Lower leg skin (tissue), 4 donors: ENCODE measurements around the gene MBD4. TPM values are rescaled to one million over a fixed set of nuclear protein-coding genes. Genes with fewer than 3 reads are reported as not detected.
A peak's percentile ranks its signal among the peaks of the same experiment; 100 is the strongest.
"Not testable (repeated sequence)": the region's sequence is repeated elsewhere in the genome, so short reads cannot be mapped to it uniquely, and the experiment has no call there.

Experiments
- DNase-seq, 2 donors: peaks; one replicate each; pipeline ENCODE4 v3.0.0-alpha.2; 2019; ENCODE audit warnings: low spot score in 2 of 2
- H3K4me3 ChIP-seq: fragments of 200-600 bp; sonication (generic); 2 replicates; pipeline ENCODE4 v1.5.1; 2017; ENCODE audit warnings: mild to moderate bottlenecking, low read depth; ENCODE audit not compliant: poor library complexity, severe bottlenecking
- CTCF ChIP-seq, 3 donors: fragments of 450-650 bp; IDR thresholded peaks; one replicate each; pipeline ENCODE4 v1.5.1; 2016; ENCODE audit warnings: antibody characterized with exemption in 3 of 3, mild to moderate bottlenecking in 3 of 3, moderate library complexity in 2 of 3
- POLR2A ChIP-seq, 2 donors: fragments of 450-650 bp; IDR thresholded peaks; one replicate each; pipeline ENCODE4 v1.6.1; 2016 to 2017; ENCODE audit warnings: antibody characterized with exemption in 2 of 2, mild to moderate bottlenecking in 1 of 2, moderate library complexity in 1 of 2
- WGBS, 2 donors: methylation state at CpG; one replicate each; pipeline ENCODE4 v1.1.5; 2018; 5-methylcytosine and 5-hydroxymethylcytosine counted together
- intact Hi-C: fragments of 100-400 bp; cut with DNase I; formaldehyde crosslinking; loops from one replicate; pipeline ENCODE4 v1.15.0; 2023; ENCODE audit warnings: low total_unique reads
- total RNA-seq, 4 donors: library from RNA; depleted of rRNA; stranded (reverse); fragments of >200 nt; gene quantifications; one replicate each; pipeline ENCODE4 v1.1.0, GENCODE V29; 2016

MBD4 gene
- total RNA-seq, 4 donors from 2014 or later, result 14.5 to 36.9 (median 18.4) TPM

GRCh38 chr3:129399145-129399894 lies 40.4 kb downstream of the MBD4 start:
- WGBS, 2 donors, result 0 to 1% methylated on average over 25 of the region's 25 CpGs
- DNase-seq, result peak; percentile 82 to 96
- intact Hi-C loops, result no loop called here
- TF ChIP-seq POLR2A (IDR thresholded peaks at IDR 0.05) (no peak), CTCF (IDR thresholded peaks at IDR 0.05) (no peak)
- H3K4me3 ChIP-seq, result peak overlapping the region; percentile 57

- TF ChIP-seq POLR2A (IDR thresholded peaks at IDR 0.05) (no peak), CTCF (IDR thresholded peaks at IDR 0.05) (no peak)
- no peak for DNase-seq
- 0 to 1% methylated on average over 17 to 18 of the region's 18 CpGs for WGBS, 2 donors
- intact Hi-C loops, result no loop called here
- H3K4me3 ChIP-seq, result peak overlapping the region; percentile 57
These were observed 41.0 kb downstream of the MBD4 start for GRCh38 chr3:129398803-129399144.

- WGBS, 2 donors, result 72 to 75% methylated on average over 10 to 12 of the region's 17 CpGs
- intact Hi-C loops, H3K4me3 ChIP-seq, DNase-seq: not testable (repeated sequence)
These were observed 45.8 kb downstream of the MBD4 start for GRCh38 chr3:129393760-129394564.

GRCh38 chr3:129393271-129393670 lies 46.5 kb downstream of the MBD4 start:
- TF ChIP-seq POLR2A (IDR thresholded peaks at IDR 0.05) (no peak), CTCF (IDR thresholded peaks at IDR 0.05) (no peak)
- no peak overlapping the region for H3K4me3 ChIP-seq
- no peak for DNase-seq
- WGBS, 2 donors, result 37 to 39% methylated on average over 6 of the region's 6 CpGs
- intact Hi-C loops, result no loop called here

- H3K4me3 ChIP-seq, DNase-seq, intact Hi-C loops: not testable (repeated sequence)
- 47 to 56% methylated on average over 8 of the region's 8 CpGs for WGBS, 2 donors
These were observed 47.5 kb downstream of the MBD4 start for GRCh38 chr3:129392106-129392887.

- whole genome bisulfite sequencing, 2 donors, result 52 to 55% methylated on average over 4 of the region's 4 CpGs
- peak in 1 of 2 donors; percentile 51 for DNase-seq
- H3K4me3 ChIP-seq, intact Hi-C loops: not testable (repeated sequence)
These were observed 48.2 kb downstream of the MBD4 start for GRCh38 chr3:129391583-129391982.

- 69 to 87% methylated on average over 3 of the region's 3 CpGs for WGBS, 2 donors
- DNase-seq, result no peak
- intact Hi-C loops, result no loop called here
- TF ChIP-seq CTCF (IDR thresholded peaks at IDR 0.05), result no peak
- no peak overlapping the region for H3K4me3 ChIP-seq
These were observed 50.2 kb downstream of the MBD4 start for GRCh38 chr3:129389572-129389937.

- WGBS, 2 donors, result 66 to 76% methylated on average over 8 of the region's 8 CpGs
- intact Hi-C loops, H3K4me3 ChIP-seq: not testable (repeated sequence)
These were observed 50.8 kb downstream of the MBD4 start for GRCh38 chr3:129388791-129389571.

More at GRCh38 chr3:129388791-129389571, 50.8 kb downstream of the MBD4 start:
- DNase-seq, result not testable (repeated sequence)
